GM12878 (cell line): ENCODE measurements around the gene CNTLN. TPM values are rescaled to one million over a fixed set of nuclear protein-coding genes. Genes with fewer than 3 reads are reported as not detected.

Experiments used
- ATAC-seq: fragments of 200-7000 bp; cut with Tn5 transposase; 3 replicates; pipeline ENCODE4 v1.9.1; 2020; ENCODE audit warnings: mild to moderate bottlenecking, moderate library complexity
- BruUV-seq: library from RNA; stranded (reverse); fragments of 400-500 nt; replicated peaks from 2 replicates; lab custom pipeline; 2021; lab: Mats Ljungman, UMichigan
- CTCF ChIA-PET: fragments of 300-600 bp; sonication (Branson Sonifier 250); formaldehyde crosslinking; extraction: SDS; loops from one replicate; lab custom pipeline; 2021; ENCODE audit warnings: inconsistent platforms; lab: Yijun Ruan, JAX
- POLR2A ChIA-PET: fragments of 350-600 bp; formaldehyde crosslinking; extraction: SDS; loops from one replicate; lab custom pipeline; 2021; ENCODE audit warnings: inconsistent platforms; lab: Charles Lee
- RAD21 ChIA-PET: fragments of 300-600 bp; sonication (Branson Sonifier 250); formaldehyde crosslinking; loops from one replicate; lab custom pipeline; 2023; ENCODE audit warnings: antibody characterized with exemption; ENCODE audit not compliant: unreplicated experiment; lab: Charles Lee
- SMC1A ChIA-PET: fragments of 300-600 bp; sonication (Branson Sonifier 250); formaldehyde crosslinking; loops from one replicate; lab custom pipeline; 2023; ENCODE audit not compliant: unreplicated experiment, uncharacterized antibody; lab: Charles Lee
- DNase-seq: peaks from one replicate; pipeline ENCODE4 v3.0.0-alpha.2; 2011; ENCODE audit warnings: low read depth, low spot score
- FAIRE-seq: peaks from 3 replicates; lab custom pipeline; 2011; peaks lifted over from hg19 to GRCh38; lab: Jason Lieb, UNC
- H2AFZ ChIP-seq: 2 replicates; pipeline ENCODE4 v1.6.0; 2011; ENCODE audit warnings: low read depth, low read length, control low read depth; ENCODE audit not compliant: control insufficient read depth
- H3K27ac ChIP-seq: 2 replicates; pipeline ENCODE4 v1.5.1; 2011; ENCODE audit warnings: control low read depth; ENCODE audit not compliant: control insufficient read depth, insufficient read depth
- H3K27me3 ChIP-seq, 2 experiments: replicated peaks in 1 of 2; 2 replicates each; pipeline versions ENCODE4 v1.6.0 to v1.6.1; 2011; ENCODE audit warnings: low read length in 1 of 2; ENCODE audit not compliant: control insufficient read depth in 2 of 2, insufficient read depth in 2 of 2
- H3K36me3 ChIP-seq, 2 experiments: 2 replicates each; pipeline ENCODE4 v1.5.1; 2011; ENCODE audit warnings: low read length in 1 of 2; ENCODE audit not compliant: control insufficient read depth in 2 of 2, insufficient read depth in 2 of 2
- H3K4me1 ChIP-seq: 2 replicates; pipeline ENCODE4 v1.6.1; 2011; ENCODE audit warnings: mild to moderate bottlenecking, low read length, moderate library complexity, mixed read lengths; ENCODE audit not compliant: control insufficient read depth, insufficient read depth
- H3K4me2 ChIP-seq: 2 replicates; pipeline ENCODE4 v1.6.0; 2011; ENCODE audit warnings: control low read depth; ENCODE audit not compliant: control insufficient read depth, insufficient read depth
- H3K4me3 ChIP-seq: fragments of 200-600 bp; sonication (generic); 2 replicates; pipeline ENCODE4 v1.5.1; 2016
- H3K79me2 ChIP-seq: 2 replicates; pipeline ENCODE4 v1.6.0; 2011; ENCODE audit warnings: low read length; ENCODE audit not compliant: control insufficient read depth, insufficient read depth
- H3K9ac ChIP-seq: 2 replicates; pipeline ENCODE4 v1.8.0; 2011; ENCODE audit warnings: low read length, control low read depth, mixed read lengths; ENCODE audit not compliant: control insufficient read depth, insufficient read depth
- H3K9me3 ChIP-seq: replicated peaks from 3 replicates; pipeline ENCODE4 v1.5.1; 2011; ENCODE audit warnings: mild to moderate bottlenecking, low read length; ENCODE audit not compliant: control insufficient read depth, insufficient read depth
- H4K20me1 ChIP-seq: 2 replicates; pipeline ENCODE4 v1.6.0; 2011; ENCODE audit not compliant: control insufficient read depth, insufficient read depth
- ASH2L ChIP-seq: fragments of 300-600, 200-600 bp; sonication (generic); IDR thresholded peaks from 2 replicates; pipeline ENCODE4 v1.6.1; 2017; ENCODE audit warnings: low read depth, mild to moderate bottlenecking, borderline replicate concordance
- CEBPB ChIP-seq, 2 experiments: fragments of 150-350 bp in 1 of 2; IDR thresholded peaks; 2 replicates each; pipeline ENCODE4 v1.6.1; 2012 to 2014; ENCODE audit warnings: low read depth in 2 of 2, low read length in 2 of 2, borderline replicate concordance in 1 of 2, inconsistent platforms in 1 of 2
- DPF2 ChIP-seq: fragments of 450-650 bp; IDR thresholded peaks from 2 replicates; pipeline ENCODE4 v1.6.1; 2017; ENCODE audit warnings: mild to moderate bottlenecking
- E2F4 ChIP-seq: IDR thresholded peaks from 2 replicates; pipeline ENCODE4 v1.6.1; 2012; ENCODE audit warnings: low read depth, low read length, improper control_type of control experiment
- E4F1 ChIP-seq: fragments of 450-650 bp; IDR thresholded peaks from 2 replicates; pipeline ENCODE4 v1.6.1; 2018; ENCODE audit warnings: borderline replicate concordance, mild to moderate bottlenecking; ENCODE audit not compliant: partially characterized antibody
- FOXK2 ChIP-seq: fragments of 450-650 bp; IDR thresholded peaks from 2 replicates; pipeline ENCODE4 v1.6.1; 2017; ENCODE audit warnings: mild to moderate bottlenecking, moderate library complexity
- HSF1 ChIP-seq: fragments of 150-350 bp; IDR thresholded peaks from 2 replicates; pipeline ENCODE4 v1.6.1; 2014; ENCODE audit warnings: mild to moderate bottlenecking, low read depth, low read length
- MAX ChIP-seq: IDR thresholded peaks from 2 replicates; pipeline ENCODE4 v1.6.1; 2012; ENCODE audit warnings: low read depth, low read length, improper control_type of control experiment
- MLLT1 ChIP-seq: fragments of 450-650 bp; IDR thresholded peaks from 2 replicates; pipeline ENCODE4 v1.6.1; 2016; ENCODE audit warnings: mild to moderate bottlenecking
- SPI1 ChIP-seq: IDR thresholded peaks from 2 replicates; pipeline ENCODE4 v1.6.1; 2011; ENCODE audit warnings: low read depth, mild to moderate bottlenecking, low read length, moderate library complexity, borderline replicate concordance; ENCODE audit not compliant: insufficient read depth
- SREBF2 ChIP-seq: IDR thresholded peaks from 2 replicates; pipeline ENCODE4 v1.6.1; 2012; ENCODE audit warnings: mild to moderate bottlenecking, low read length
- STAT1 ChIP-seq: fragments of 450-650 bp; conservative IDR thresholded peaks from 2 replicates; pipeline ENCODE4 v1.6.1; 2014; ENCODE audit warnings: antibody characterized with exemption, mild to moderate bottlenecking
- TAF1 ChIP-seq: IDR thresholded peaks from 2 replicates; pipeline ENCODE4 v1.6.1; 2011; ENCODE audit warnings: mild to moderate bottlenecking, low read depth, low read length, borderline replicate concordance
- TCF3 ChIP-seq: IDR thresholded peaks from 2 replicates; pipeline ENCODE4 v1.6.1; 2012; ENCODE audit warnings: low read depth, mild to moderate bottlenecking, low read length, borderline replicate concordance; ENCODE audit not compliant: insufficient read depth
- ZNF207 ChIP-seq: fragments of 450-650 bp; IDR thresholded peaks from 2 replicates; pipeline ENCODE4 v1.6.1; 2014; ENCODE audit warnings: antibody characterized with exemption, mild to moderate bottlenecking, borderline replicate concordance
- WGBS: methylation state at CpG from one replicate; pipeline ENCODE4 v1.1.6; 2016; ENCODE audit warnings: low lambda C conversion rate; ENCODE audit not compliant: insufficient replicate concordance, insufficient coverage; ENCODE audit errors: missing lambda C conversion rate; 5-methylcytosine and 5-hydroxymethylcytosine counted together
- in situ Hi-C: fragments of 300-500 bp; cut with MboI; formaldehyde crosslinking; loops from 9 replicates; pipeline ENCODE4 v1.14.3; 2018; ENCODE audit warnings: mixed read lengths
- intact Hi-C: fragments of 100-400 bp; cut with micrococcal nuclease; formaldehyde crosslinking; loops from one replicate; pipeline ENCODE4 v1.14.2; 2022; ENCODE audit not compliant: unreplicated experiment
- polyA plus RNA-seq, 11 experiments: library from polyadenylated mRNA; depleted of rRNA in 4 of 11; unstranded in 6 of 11; stranded (reverse) in 5 of 11; fragments of >200 nt; fragmentation: Nextera tagmentation in 4 of 11; fragmentation: Illumina TruSeq in 1 of 11; extraction: Ambion mirVana in 4 of 11; extraction: Trizol in 1 of 11; gene quantifications; 1 replicate in 1 of 11; 2 replicates in 10 of 11; pipeline versions ENCODE4 v1.2.1 to v1.2.3, GENCODE V29; 2011 to 2016; ENCODE audit warnings: inconsistent platforms in 2 of 11, missing spikeins in 2 of 11, low read depth in 1 of 11
- total RNA-seq, 4 experiments: library from RNA; depleted of rRNA in 3 of 4; stranded (reverse); fragments of >200 nt in 3 of 4; fragmentation: Illumina TruSeq in 1 of 4; extraction: Trizol in 1 of 4; gene quantifications; 2 replicates each; pipeline versions ENCODE4 v1.2.1 to v1.2.3, GENCODE V29; 2013 to 2021

Gene CNTLN
- total and polyA plus RNA-seq, 10 of the 15 experiments (the other 5 are each of a cell fraction or from before 2014, with no cell fraction given): 0.01 to 7.0 (median 0.03) TPM; not detected in 4

GRCh38 chr9:17414986-17415385, 280.1 kb downstream of the CNTLN start (continued):
- TF ChIP-seq E4F1: no peak
- no peak for TF ChIP-seq TCF3
- TF ChIP-seq ASH2L: no peak

GRCh38 chr9:17422994-17423680, 288.3 kb downstream of the CNTLN start:
- Histone ChIP-seq H3K4me1 (no peaks in the 10 kb centered on the region), H3K79me2 (no peaks in the 10 kb centered on the region), H3K4me3 (no peak overlapping the region), H4K20me1 (no peaks in the 10 kb centered on the region), H3K27me3 (no peaks in the 10 kb centered on the region), H3K9ac (no peak overlapping the region), H2AFZ (no peak overlapping the region), H3K36me3 (no peaks in the 10 kb centered on the region), H3K27ac (no peak overlapping the region), H3K9me3 (no peaks in the 10 kb centered on the region), H3K4me2 (no peak overlapping the region)
- in situ Hi-C loops (no loop called here), intact Hi-C loops (no loop called here)
- ChIA-PET CTCF (no interaction called here), RAD21 (no interaction called here), POLR2A (no interaction called here), SMC1A (no interaction called here)
- ATAC-seq (no peak), FAIRE-seq (no peak), DNase-seq (no peak)
- WGBS: 9% methylated on average over 4 of the region's 4 CpGs
- no TSS peak for BruUV-seq
- no peak for TF ChIP-seq FOXK2
- TF ChIP-seq SPI1: no peak
- no peak for TF ChIP-seq E2F4
- no peak for TF ChIP-seq STAT1
- no peak for TF ChIP-seq SREBF2
- no peak for TF ChIP-seq HSF1
- TF ChIP-seq ZNF207: no peak
- no peak for TF ChIP-seq TAF1
- no peak for TF ChIP-seq DPF2
- TF ChIP-seq MLLT1: no peak
- no peak for TF ChIP-seq MAX
- no peak for TF ChIP-seq CEBPB (IDR thresholded peaks at IDR 0.05; ENCODE audit: borderline replicate concordance in 1 of 2, low read depth in 2 of 2, low read length in 2 of 2)
